Fibroblast of skin of left biceps (primary cell): ENCODE results near the gene CARS1.

Source experiments
- DNase-seq, 2 experiments: peaks; one replicate each; pipeline ENCODE4 v3.0.0-alpha.2; 2013; ENCODE audit warnings: low read depth in 2 of 2

Gene CARS1

DNA sequence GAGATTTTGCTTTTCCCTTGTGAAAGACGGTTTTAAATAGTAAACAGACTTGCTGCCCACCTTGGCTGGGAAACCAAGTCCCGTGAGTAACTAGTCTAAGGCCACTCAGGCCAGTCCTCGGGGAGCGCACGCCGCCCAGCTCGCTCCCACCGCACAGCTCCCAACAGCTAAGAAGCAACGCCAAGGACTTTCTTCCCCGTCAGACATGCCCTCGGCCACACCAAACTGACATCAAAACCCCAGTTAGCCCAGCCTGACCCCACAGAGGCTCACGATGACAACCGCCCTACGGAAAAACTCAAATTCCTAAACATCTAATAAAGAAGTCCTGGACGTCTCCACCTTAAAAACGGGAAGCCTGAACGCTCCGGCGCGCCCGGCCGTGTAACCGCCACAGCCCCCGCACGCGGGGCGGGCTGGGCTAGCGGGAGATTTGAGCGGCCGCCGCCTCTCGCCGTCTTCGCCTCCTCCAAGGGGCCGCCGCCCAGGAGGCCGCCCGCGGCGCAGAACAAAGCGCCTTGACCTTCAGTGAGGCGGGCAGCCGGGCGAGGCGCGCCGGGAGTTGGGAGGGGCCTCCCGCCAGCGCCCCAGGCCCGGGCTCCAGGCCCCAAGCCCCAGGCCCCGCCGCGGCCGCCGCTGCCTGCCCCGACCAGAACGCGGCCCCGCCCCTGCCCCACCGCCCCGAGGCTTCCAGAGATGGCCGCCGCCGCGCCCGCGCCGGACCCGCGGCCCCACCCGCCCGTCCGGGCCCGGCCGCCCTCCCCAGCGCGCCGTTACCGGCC is 65.6 kb downstream of the CARS1 start:
- no peak for DNase-seq

DNA sequence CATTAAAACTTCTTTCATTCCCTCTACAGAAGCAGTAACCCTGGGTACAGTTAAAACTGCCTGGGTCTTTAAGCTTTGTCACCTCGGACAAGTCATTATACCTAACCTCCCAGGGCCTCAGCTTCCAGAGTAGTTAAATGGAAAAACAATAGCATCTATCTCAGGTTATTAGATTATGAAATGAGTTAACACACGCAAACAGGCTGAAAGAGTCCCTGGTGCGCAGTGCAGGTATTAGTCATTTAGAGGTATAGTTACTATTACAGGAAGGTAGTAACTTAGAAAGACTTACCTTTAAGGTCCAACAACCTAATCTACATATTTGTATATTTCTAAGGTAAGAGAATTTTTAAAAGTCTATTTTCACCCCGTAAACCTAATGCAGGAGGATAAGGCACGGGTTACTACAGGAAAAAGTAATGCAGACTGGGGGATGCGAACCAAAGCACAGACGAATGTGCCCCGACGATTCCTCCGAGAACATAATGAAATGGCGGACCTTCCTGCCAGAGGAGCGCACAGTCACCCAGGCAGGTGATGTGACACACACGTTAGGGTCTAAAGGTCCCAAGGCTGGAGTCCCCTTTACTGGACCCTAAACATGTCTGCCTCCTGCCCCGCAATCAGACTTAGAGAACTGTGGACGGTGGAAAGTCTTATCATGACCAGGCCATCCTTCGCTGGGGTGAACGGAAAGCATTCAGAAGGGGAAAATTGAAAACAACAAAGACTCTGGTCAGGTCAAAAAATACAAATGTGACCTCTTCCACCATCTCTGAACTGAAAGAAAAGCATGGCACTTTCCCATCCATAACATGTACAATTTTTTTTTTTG is 66.4 kb downstream of the CARS1 start:
- DNase-seq: no peak

DNA sequence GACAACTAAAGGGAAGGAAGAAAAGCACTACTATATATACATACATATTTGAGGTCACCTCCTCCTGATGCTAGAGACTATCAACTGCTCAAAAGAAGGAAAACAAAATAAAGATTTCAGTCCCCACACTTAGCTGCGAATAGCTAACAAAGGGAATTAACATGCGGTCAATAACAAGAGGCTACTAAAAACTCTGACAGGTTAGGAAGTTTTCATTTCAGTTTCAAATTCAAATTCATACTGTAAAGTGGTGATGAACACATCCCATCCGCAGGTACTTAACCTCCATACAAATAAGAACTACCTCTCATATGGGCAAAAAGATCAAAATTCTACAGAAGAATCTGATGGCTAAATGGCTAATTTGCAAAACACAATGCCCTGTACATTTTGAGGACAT is 67.7 kb downstream of the CARS1 start:
- DNase-seq: no peak

DNA sequence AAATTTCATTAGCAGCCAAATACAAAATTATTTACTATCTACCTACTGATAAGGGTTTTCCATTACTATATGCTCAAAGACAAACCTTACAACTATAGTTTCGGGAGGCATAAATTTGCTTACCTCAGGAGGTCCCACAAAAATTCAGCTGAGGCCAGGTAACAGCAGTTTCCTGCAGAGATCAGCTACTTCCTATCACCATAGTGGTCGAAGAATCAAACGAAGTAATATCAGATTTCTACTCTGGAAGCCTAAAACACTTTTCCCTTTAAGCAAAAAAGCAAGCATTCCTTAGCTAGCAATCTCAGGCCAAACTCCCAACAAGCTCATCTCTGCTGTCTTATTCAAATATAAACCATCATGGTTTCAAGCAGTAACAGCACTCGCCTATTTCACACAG is 68.2 kb downstream of the CARS1 start:
- no peak for DNase-seq

DNA sequence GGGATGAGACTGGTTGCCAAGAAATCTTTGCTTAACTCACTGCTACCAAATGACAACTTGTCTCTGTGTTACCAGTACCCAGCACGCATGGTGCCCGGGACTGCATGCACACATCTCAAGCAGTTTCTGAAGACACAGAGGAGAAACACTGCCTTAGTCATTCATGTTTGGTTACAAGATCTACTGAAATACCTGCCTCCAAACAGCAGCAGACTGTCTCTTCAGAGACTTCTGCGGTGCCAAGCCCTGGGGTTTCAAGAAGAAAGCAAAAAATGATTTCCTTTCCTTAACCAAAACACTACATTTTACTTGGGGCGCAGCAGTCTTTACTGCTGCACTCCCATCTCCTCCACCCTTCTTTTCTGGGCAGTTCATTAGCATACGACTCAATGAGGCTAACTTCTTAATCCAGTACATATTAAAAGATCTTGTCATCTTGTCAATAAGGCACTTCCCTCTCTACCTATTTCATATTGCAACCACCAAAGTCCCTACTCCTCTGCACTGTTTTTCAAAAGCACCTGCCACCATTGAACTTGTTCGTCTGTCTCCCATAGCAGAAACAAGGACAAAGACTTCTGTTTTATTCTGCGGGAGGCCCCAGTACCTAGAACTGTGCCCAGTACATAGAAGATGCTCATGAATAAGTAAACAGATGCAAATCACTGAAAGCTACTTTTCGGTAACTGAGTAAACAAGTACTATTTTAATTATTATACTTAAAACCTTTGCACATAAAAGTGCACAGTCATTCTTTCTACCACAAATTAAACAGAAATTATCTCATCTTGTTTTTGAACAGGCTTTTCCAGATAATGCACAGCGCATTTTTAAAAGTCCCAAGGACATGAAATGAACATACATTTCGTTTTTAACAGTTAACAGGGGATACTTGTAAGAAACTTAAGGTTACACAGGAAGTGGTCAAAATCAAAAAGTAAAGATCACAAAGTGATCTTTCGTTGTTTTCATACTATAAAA is 69.1 kb downstream of the CARS1 start:
- no peak for DNase-seq

DNA sequence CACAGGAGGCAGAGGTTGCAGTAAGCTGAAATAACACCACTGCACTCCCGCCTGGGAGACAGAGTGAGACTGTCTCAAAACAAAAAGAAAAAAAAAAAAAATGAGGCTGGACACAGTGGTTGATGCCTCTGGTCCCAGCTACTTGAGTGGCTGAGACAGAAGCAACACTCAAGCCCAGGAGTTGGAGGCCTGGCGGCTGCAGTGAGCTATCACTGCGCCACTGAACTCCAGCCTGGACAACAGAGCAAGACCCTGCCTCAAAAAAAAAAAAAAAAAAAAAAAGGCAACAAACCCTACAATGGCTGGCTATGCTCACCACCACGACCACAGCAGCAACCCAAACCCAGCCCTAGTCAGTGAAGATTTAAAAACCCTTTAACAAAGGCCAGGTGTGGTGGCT is 73.3 kb downstream of the CARS1 start:
- DNase-seq: no peak

DNA sequence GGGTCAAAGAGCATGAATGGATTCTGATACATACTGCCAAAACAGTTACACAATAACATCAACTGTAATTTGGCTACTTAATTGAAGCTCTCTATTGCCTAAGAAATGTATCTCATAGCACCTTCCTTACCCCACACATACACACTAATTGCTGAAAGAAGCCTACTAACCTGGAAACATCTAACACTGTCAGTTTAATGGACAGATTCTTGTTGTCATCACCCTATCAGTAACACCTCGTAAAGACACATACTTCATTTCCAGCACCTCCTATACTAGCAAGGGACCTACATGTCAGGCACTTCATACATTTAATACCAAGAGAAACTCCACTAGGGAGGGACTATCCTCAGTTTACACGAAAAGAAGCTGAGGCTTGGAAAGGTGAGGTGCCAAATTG is 75.0 kb downstream of the CARS1 start:
- DNase-seq: no peak

DNA sequence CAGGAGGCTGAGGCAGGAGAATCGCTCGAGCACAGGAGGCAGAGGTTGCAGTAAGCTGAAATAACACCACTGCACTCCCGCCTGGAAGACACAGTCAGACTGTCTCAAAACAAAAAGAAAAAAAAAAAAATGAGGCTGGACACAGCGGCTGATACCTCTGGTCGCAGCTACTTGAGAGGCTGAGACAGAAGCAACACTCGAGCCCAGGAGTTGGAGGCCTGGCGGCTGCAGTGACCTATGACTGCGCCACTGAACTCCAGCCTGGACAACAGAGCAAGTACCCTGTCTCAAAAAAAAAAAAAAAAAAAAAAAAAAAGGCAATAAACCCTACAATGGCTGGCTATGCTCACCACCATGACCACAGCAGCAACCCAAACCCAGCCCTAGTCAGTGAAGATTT is 76.1 kb downstream of the CARS1 start:
- DNase-seq: no peak

DNA sequence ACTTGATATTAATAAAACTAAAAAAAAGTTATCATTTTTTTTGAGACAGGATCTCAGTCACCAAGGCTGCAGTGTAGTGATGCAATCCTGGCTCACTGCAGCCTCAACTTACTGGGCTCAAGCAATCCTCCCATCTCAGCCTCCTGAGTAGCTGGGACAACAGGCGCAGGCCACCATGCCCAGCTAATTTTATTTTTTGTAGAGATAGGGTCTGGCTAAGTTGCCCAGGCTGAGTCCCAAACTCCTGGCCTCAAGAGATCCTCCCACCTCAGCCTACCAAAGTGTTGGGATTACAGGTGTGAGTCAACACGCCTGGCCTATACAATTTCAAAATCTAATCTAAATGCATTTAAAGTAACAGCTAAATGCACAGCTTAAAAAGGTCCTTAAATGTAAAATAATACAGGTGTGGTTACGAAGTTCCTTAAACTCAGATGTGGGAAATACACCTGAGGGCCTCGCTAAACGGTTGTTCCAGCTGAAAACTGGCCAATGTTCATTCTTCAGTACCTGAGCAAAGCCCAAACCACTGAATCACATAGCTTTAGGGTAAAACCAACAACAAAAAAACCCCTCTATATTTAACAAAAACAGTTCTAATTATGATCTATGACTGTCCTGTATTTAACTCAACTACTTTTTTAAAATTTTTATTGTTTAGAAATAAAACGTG is 76.9 kb downstream of the CARS1 start:
- DNase-seq: no peak

DNA sequence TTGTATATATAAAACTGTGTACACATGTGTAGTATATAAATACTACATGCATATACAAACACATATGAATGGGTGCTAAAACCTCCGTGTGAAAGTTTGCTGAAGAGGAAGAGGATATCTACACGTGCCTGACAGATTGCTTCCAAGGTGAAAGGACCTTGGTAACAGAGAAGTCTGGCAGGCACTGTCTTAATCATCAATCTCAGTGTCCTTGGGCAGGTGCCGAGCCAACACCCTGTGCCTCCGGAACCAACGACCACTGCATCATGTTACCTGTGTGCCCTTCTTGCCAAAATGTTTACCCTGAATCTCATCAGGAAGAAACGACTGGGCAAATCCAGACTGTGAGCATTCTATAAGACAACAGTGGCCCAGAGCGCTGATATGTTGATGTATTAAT is 80.1 kb downstream of the CARS1 start:
- no peak for DNase-seq

GRCh38 chr11:2976294-2977063 is 80.7 kb downstream of the CARS1 start:
- DNase-seq: no peak

- DNase-seq: no peak
Measured at GRCh38 chr11:2975594-2975993, 81.6 kb downstream of the CARS1 start.

DNA sequence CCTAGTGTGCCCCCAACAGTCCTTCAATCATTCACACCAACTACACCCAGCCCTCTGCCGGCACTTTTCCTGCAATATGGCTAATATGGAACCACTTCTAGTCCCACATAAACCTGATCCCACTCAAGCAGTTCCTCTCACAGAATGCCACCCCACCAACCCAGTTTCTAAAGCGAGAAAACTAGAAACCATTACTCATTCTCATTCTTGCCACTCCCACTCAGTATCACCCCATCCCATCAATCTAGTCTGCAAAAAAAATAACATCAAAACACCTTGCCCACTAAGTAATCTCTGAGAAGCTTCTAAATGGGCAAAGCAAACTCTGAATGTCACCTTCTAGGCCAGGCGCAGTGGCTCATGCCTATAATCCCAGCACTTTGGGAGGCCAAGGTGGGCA is 83.0 kb downstream of the CARS1 start:
- no peak for DNase-seq

DNA sequence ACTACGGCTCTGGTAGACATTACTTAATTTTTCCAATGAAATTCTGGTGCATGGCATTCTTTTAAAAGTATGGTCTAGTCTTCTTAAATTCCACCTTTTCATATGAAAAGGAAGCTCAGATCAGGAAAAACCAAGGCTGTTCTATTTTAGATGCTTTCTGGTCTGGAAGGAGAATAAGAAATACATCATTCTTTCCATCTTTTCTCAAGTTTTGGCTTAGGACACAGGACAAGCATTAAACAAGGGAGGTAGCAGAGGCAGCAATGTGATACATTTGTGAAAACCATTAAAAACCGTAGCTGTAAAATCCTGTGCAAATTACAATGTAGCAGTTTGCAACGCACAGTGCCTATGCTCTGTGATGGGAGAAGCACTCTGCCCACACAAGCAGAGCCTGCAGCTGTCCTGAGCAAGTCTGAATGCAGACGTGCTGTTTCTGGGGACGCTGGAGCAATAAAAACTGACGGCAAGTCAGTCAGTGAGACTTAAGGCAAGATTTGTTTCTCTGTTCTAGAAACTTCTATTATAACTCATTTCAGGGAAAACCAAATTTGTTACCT is 88.8 kb downstream of the CARS1 start:
- no peak for DNase-seq

DNA sequence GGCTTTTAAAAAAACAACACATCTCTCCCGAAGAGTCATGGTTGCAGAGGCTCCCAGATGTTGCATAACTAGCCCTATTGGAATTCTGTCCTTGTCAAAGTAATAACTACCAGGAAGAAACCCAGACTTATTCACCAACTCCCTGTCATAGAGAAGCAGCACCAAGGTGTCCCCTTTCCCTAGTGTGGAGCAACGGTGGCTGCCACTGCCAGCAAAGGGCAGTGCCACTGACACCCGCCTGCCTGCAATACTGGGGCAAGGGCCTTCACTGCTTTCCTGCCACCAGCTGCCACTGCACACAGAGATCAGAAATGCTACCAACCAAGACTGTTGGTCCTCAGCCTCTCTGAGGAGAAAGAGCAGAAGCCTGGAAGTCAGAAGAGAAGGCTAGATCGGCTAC is 92.4 kb downstream of the CARS1 start:
- no peak for DNase-seq

- no peak for DNase-seq
Measured at GRCh38 chr11:2963761-2964160, 93.5 kb downstream of the CARS1 start.

- DNase-seq: no peak
Measured at GRCh38 chr11:2963112-2963754, 94.0 kb downstream of the CARS1 start.

DNA sequence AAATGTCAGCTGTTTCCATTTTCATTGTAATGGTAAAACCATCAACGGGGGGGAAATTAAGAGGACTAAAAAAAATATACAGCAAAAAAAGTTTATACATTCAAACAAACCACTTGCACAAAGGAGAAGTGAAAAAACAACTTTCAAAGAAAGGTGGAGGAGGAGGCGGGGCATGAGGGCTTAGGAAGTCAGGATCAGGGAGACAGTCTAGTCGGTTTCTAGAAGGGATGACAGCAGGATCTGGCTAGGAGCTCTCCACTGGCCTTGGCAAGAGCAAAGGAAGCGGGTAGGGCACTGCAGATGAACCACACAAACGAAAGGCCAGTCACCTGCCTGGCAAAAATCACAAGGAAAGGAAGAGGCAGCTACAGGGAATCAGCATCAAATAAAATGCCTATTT is 96.1 kb downstream of the CARS1 start:
- DNase-seq: no peak

GRCh38 chr11:2960139-2960538 is 97.1 kb downstream of the CARS1 start:
- no peak for DNase-seq

DNA sequence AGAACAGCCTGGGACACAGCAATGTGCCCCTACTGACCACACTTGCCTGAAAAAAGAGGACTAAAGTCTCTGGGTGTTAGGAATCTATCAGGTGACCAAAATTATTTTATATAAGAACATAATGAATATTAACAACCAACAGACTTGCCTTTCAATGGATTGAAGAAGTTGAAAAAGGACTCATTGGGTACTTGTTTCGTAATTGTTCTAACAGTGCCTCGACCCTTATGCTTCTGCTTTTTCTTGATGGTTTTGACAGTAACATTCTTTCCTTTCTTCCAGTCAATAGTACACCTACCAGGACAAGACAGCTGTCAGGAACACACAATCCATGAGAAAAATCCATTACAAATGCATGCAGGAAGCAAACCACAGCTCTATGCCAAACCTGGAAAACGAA is 99.0 kb downstream of the CARS1 start:
- no peak for DNase-seq
